ENCODE measurements around the gene TMEM170A. TPM values are rescaled to one million over a fixed set of nuclear protein-coding genes. Genes with fewer than 3 reads are reported as not detected.
"Not testable (repeated sequence)": the region's sequence is repeated elsewhere in the genome, so short reads cannot be mapped to it uniquely, and the experiment has no call there.

The TMEM170A gene
- total RNA-seq, 3 donors from 2014 or later: 45.3 to 49.1 (median 45.9) TPM

DNA sequence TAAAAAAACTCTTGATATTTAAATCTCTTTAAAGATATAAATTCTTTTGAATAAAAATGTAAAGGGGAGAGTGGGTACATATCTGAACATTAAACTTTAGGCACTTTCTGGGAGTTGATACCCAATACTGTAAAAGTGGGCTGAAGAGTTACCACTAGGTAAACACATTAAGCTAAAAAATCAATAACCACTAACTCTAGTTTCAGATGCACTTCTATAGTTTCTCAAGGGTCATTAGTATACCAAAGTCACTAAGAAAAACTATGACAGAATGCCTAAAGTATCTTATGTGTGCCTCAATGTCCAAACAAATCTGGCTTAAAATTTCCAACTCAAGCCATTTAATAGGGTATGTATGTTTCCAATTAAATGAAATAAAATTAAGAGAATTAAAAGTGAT, 18.1 kb downstream of the TMEM170A start:
- no peaks in the 10 kb centered on the region for H3K9me3 Mint-ChIP-seq
- no peak for DNase-seq
- H3K36me3 Mint-ChIP-seq (ENCODE audit: insufficient read depth): peaks cover 10% of the 10 kb centered on the region
- no peaks in the 10 kb centered on the region for H3K27me3 Mint-ChIP-seq (ENCODE audit: low read depth)
- no peak overlapping the region for H3K4me3 Mint-ChIP-seq
- ATAC-seq: no peak
- H3K4me1 Mint-ChIP-seq (ENCODE audit: low read depth): no peaks in the 10 kb centered on the region

- DNase-seq (no peak), ATAC-seq (no peak)
- no peaks in the 10 kb centered on the region for H3K4me1 Mint-ChIP-seq (ENCODE audit: low read depth)
- H3K36me3 Mint-ChIP-seq (ENCODE audit: insufficient read depth): peaks cover 7% of the 10 kb centered on the region
- no peaks in the 10 kb centered on the region for H3K9me3 Mint-ChIP-seq
- no peak overlapping the region for H3K4me3 Mint-ChIP-seq
- H3K27me3 Mint-ChIP-seq (ENCODE audit: low read depth): no peaks in the 10 kb centered on the region
Measured at GRCh38 chr16:75445298-75445697, 19.2 kb downstream of the TMEM170A start.

DNA sequence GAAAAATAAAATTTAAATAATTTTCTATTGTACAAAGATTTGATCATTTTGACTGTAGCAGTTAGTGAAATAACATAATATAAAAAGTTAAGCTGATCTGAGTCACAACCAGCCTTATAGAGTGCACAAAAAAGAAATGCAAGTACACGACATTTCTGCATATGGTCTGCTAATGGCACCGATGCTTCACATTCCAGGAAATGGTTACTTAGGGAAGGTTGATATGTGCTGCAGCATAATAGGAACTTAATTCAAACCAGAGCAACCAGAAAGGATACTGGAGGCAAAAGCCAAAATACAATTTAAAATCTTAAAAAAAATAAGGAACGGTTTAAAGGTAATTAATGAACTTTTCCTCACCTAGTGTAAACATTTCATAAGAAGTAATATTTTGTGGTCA, 21.2 kb downstream of the TMEM170A start:
- H3K4me3 Mint-ChIP-seq: no peak overlapping the region
- H3K27me3 Mint-ChIP-seq (ENCODE audit: low read depth): no peaks in the 10 kb centered on the region
- H3K36me3 Mint-ChIP-seq (ENCODE audit: insufficient read depth): peaks cover 7% of the 10 kb centered on the region
- ATAC-seq (no peak), DNase-seq (no peak)
- H3K9me3 Mint-ChIP-seq: no peaks in the 10 kb centered on the region
- H3K4me1 Mint-ChIP-seq (ENCODE audit: low read depth): no peaks in the 10 kb centered on the region

DNA sequence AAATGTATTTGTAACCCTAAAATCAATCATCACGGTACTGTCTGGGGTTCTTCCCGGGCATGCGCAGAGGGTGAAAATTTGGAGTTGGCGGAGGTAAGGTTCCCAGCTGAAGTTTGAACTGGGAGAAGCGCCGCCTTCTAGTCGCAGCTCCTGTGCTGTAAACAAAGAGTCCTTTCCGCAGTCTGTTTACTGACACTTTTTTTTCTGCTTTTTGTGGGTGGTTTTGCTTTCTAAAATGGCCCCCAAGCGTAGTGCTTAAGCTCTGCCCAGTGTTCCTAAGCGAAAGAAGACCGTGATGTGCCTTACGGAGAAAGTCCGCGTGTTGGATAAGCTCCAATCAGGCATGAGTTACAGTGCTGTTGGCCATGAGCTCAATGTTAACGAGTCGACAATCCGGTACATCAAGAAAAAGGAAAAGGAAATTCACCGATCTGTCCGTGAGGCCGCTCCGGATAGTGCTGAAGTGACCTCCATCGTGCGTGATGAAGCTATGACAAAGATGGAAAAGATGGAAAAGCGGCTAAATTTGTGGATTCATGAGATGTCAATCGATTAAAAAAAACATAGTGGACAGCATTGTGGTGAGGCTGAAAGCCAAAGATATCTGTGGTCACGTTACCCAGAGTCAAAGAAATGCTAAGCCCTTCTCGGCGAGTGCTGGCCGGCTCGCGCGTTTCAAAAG, 30.6 kb downstream of the TMEM170A start:
- H3K27me3 Mint-ChIP-seq (ENCODE audit: low read depth): no peaks in the 10 kb centered on the region
- peaks cover 30% of the 10 kb centered on the region for H3K4me1 Mint-ChIP-seq (ENCODE audit: low read depth)
- ATAC-seq (peak; percentile 68 to 73), DNase-seq (no peak)
- peaks cover 7% of the 10 kb centered on the region for H3K36me3 Mint-ChIP-seq (ENCODE audit: insufficient read depth)
- H3K4me3 Mint-ChIP-seq: peak overlapping the region; percentile 90
- H3K9me3 Mint-ChIP-seq: no peaks in the 10 kb centered on the region

- peak within 1 kb of the TSS; percentile 90 for H3K4me3 Mint-ChIP-seq
- DNase-seq (peak; percentile 94), ATAC-seq (peak; percentile 93 to 94)
- H3K36me3 Mint-ChIP-seq (ENCODE audit: insufficient read depth): peaks cover 7% of the 10 kb centered on the region
- H3K9me3 Mint-ChIP-seq: no peaks in the 10 kb centered on the region
- H3K4me1 Mint-ChIP-seq (ENCODE audit: low read depth): peaks cover 32% of the 10 kb centered on the region
- H3K27me3 Mint-ChIP-seq (ENCODE audit: low read depth): no peaks in the 10 kb centered on the region
Measured at GRCh38 chr16:75432828-75433731, 31.4 kb downstream of the TMEM170A start, which contains the start of gene CFDP1. CFDP1 (minus strand) TSS chr16:75433503; CDS start chr16:75433352, 151 bp downstream.

- peaks cover 43% of the 10 kb centered on the region for H3K4me1 Mint-ChIP-seq (ENCODE audit: low read depth)
- no peak overlapping the region for H3K4me3 Mint-ChIP-seq
- ATAC-seq (no peak), DNase-seq (no peak)
- H3K9me3 Mint-ChIP-seq: no peaks in the 10 kb centered on the region
- peaks cover 10% of the 10 kb centered on the region for H3K36me3 Mint-ChIP-seq (ENCODE audit: insufficient read depth)
- H3K27me3 Mint-ChIP-seq (ENCODE audit: low read depth): no peaks in the 10 kb centered on the region
Measured at GRCh38 chr16:75429621-75430403, 34.7 kb downstream of the TMEM170A start.

DNA sequence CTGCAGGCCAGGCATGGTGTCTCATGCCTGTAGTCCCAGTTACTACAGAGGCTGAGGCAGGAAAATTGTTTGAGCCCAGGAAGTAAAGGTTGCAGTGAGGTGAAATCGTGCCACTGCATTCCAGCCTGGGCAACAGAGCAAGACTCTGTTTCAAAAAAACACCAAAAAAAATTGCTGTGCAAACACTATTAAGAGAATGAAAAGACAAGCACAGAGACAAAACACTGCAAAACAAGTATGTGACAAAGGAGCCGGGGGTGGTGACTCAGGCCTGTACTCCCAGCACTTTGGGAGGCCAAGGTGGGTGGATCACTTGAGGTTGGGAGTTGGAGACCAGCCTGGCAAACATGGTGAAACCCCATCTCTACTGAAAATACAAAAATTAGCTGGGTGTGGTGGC, 38.0 kb downstream of the TMEM170A start:
- peak in 1 of 2 donors; percentile 25 for ATAC-seq
- H3K9me3 Mint-ChIP-seq; DNase-seq; H3K36me3 Mint-ChIP-seq (ENCODE audit: insufficient read depth); H3K4me3 Mint-ChIP-seq; H3K27me3 Mint-ChIP-seq (ENCODE audit: low read depth): not testable (repeated sequence)
- peaks cover 32% of the 10 kb centered on the region for H3K4me1 Mint-ChIP-seq (ENCODE audit: low read depth)

DNA sequence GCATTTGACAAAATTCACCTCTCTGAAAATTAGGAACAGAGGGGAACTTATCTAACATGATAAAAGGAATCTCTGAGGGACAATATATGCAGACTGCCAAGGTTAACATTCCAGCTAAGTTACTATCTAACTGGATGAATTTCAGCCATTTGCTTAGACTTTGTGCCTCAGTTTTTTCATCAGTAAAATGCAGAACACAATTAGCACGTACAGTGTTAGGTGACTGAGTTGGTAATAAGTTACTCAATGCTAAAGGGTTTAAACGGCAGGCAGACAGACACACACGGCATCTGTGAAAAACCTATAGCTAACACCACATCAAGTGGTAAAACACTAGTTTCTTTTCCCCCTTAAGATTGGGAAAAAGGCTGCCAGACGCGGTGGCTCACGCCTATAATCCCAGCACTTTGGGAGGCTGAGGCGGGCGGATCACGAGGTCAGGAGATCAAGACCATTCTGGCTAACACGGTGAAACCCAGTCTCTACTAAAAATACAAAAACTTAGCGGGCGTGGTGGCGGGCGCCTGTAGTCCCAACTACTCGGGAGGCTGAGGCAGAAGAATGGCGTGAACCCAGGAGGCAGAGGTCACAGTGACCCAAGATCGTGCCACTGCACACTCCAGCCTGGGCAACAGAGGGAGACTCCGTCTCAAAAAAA, 40.3 kb downstream of the TMEM170A start:
- H3K27me3 Mint-ChIP-seq (ENCODE audit: low read depth); ATAC-seq; H3K9me3 Mint-ChIP-seq; DNase-seq; H3K36me3 Mint-ChIP-seq (ENCODE audit: insufficient read depth); H3K4me3 Mint-ChIP-seq: not testable (repeated sequence)
- H3K4me1 Mint-ChIP-seq (ENCODE audit: low read depth): peaks cover 34% of the 10 kb centered on the region

- DNase-seq (no peak), ATAC-seq (no peak)
- H3K4me3 Mint-ChIP-seq: no peak overlapping the region
- no peaks in the 10 kb centered on the region for H3K9me3 Mint-ChIP-seq
- H3K4me1 Mint-ChIP-seq (ENCODE audit: low read depth): peaks cover 32% of the 10 kb centered on the region
- H3K36me3 Mint-ChIP-seq (ENCODE audit: insufficient read depth): peaks cover 3% of the 10 kb centered on the region
- H3K27me3 Mint-ChIP-seq (ENCODE audit: low read depth): no peaks in the 10 kb centered on the region
Measured at GRCh38 chr16:75423723-75424104, 40.8 kb downstream of the TMEM170A start.

DNA sequence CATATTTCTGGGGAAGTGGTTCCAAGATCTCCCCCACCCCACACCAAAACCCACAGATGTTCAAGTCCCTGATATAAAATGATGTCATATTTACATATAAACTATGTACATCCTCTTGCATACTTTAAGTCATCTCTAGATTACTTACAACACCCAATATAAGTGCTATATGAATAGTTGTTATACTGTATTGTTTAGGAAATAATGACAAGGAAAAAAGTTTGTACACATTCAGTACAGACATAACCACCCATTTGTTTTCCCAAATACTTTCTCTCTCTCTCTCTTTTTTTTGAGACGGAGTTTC, 42.7 kb downstream of the TMEM170A start:
- Mint-ChIP-seq H3K4me3 (no peak overlapping the region), H3K9me3 (no peaks in the 10 kb centered on the region), H3K27me3 (ENCODE audit: low read depth) (no peaks in the 10 kb centered on the region), H3K36me3 (ENCODE audit: insufficient read depth) (no peaks in the 10 kb centered on the region), H3K4me1 (ENCODE audit: low read depth) (peaks cover 34% of the 10 kb centered on the region)
- DNase-seq: no peak
- no peak for ATAC-seq

DNA sequence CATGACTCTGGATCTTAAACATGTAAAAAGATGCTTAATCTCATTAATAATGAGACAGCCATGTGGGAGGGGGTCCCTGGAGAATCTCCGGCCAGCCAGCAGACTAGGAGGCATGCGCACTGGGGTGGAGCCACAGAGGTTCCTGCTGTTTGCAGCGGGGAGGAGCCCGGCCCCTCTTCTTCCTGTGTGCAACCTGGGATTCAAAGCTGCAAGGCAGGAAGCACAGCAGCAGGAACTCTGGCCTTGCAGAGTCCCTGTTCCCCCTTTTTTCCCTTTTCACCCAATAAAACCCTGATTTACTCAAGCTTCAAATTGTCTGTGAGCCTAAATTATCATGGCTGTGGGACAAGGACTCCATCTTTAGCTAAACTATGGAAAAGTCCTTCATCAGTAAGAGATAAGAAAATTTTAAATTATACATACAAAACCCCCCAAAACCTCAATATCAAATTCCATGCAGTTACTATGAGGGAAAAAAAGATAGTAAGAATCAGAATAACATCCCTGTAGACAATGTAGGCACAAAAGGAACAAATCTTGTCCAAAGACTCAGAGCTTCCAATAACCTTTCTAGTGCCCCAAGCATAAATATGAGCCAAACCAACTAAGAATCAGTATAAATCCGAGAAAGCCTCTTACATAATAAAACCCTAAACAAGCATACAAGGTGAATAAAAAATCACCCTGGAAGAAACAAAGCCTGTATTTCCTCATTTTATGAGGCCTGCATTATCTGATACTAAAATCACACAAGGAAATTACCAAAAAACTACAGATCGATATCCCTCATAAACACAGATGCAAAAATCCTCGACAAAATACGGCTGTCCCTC, 43.3 kb downstream of the TMEM170A start:
- peak; percentile 62 to 69 for ATAC-seq
- no peaks in the 10 kb centered on the region for H3K9me3 Mint-ChIP-seq
- DNase-seq: no peak
- peak overlapping the region; percentile 51 for H3K4me3 Mint-ChIP-seq
- H3K27me3 Mint-ChIP-seq (ENCODE audit: low read depth): no peaks in the 10 kb centered on the region
- H3K36me3 Mint-ChIP-seq (ENCODE audit: insufficient read depth): no peaks in the 10 kb centered on the region
- peaks cover 30% of the 10 kb centered on the region for H3K4me1 Mint-ChIP-seq (ENCODE audit: low read depth)

DNA sequence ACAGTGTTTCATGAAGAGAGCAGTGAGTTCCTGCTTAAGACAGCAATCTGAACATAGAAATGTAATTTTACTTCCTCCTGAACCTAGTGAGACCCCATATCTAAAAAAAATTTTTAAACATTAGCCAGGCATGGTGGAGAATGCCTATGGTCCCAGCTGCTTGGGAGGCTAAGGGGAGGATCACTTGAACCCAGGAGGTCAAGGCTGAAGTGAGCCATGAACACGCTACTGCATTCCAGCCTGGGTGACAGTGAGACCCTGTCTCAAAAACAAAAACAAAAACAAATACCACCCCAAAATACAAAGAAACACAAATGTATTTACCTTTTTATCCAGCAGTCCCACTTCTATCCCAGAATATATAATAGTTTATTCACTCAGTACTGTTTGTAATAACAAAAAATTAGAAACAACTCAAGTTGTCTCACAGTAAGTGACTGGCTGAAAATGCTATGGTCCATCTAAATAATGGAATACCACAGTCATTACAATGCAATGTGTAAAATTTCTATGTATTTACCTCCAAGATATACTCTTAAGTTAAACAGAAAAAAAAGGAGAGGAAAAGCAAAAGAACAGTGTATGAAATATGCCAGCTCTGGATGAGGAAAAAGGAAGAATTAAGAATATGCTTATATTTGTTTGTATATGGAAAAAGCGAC, 47.5 kb downstream of the TMEM170A start:
- no peaks in the 10 kb centered on the region for H3K9me3 Mint-ChIP-seq
- H3K4me1 Mint-ChIP-seq (ENCODE audit: low read depth): peaks cover 40% of the 10 kb centered on the region
- DNase-seq: no peak
- peaks cover 11% of the 10 kb centered on the region for H3K36me3 Mint-ChIP-seq (ENCODE audit: insufficient read depth)
- no peak for ATAC-seq
- H3K4me3 Mint-ChIP-seq: no peak overlapping the region
- no peaks in the 10 kb centered on the region for H3K27me3 Mint-ChIP-seq (ENCODE audit: low read depth)
